ENCODE measurements around the gene ZNF346.

The ZNF346 gene

GRCh38 chr5:177066224-177066623 is 43.7 kb downstream of the ZNF346 start:
- DNase-seq (ENCODE audit: low read depth in 2 of 2) = no peak

- DNase-seq (ENCODE audit: low read depth in 2 of 2) = no peak
Observed at GRCh38 chr5:177067503-177067902, 45.0 kb downstream of the ZNF346 start.

GRCh38 chr5:177070536-177071191 is 48.2 kb downstream of the ZNF346 start:
- no peak for DNase-seq (ENCODE audit: low read depth in 2 of 2)

- peak; percentile 17 to 66 for DNase-seq (ENCODE audit: low read depth in 2 of 2)
Observed at GRCh38 chr5:177071666-177072385, 49.3 kb downstream of the ZNF346 start.

- no peak for DNase-seq (ENCODE audit: low read depth in 2 of 2)
Observed at GRCh38 chr5:177077335-177077734, 54.8 kb downstream of the ZNF346 start.

GRCh38 chr5:177079606-177080005 is 57.1 kb downstream of the ZNF346 start:
- no peak for DNase-seq (ENCODE audit: low read depth in 2 of 2)

- DNase-seq (ENCODE audit: low read depth in 2 of 2) = no peak
Observed at GRCh38 chr5:177080265-177080664, 57.8 kb downstream of the ZNF346 start.

GRCh38 chr5:177081859-177082258 is 59.4 kb downstream of the ZNF346 start:
- DNase-seq (ENCODE audit: low read depth in 2 of 2) = no peak

- DNase-seq (ENCODE audit: low read depth in 2 of 2) = no peak
Observed at GRCh38 chr5:177083357-177083756, 60.9 kb downstream of the ZNF346 start.

- no peak for DNase-seq (ENCODE audit: low read depth in 2 of 2)
Observed at GRCh38 chr5:177084175-177084574, 61.7 kb downstream of the ZNF346 start.

GRCh38 chr5:177085985-177086653 is 63.6 kb downstream of the ZNF346 start:
- no peak for DNase-seq (ENCODE audit: low read depth in 2 of 2)

GRCh38 chr5:177086654-177087397 is 64.3 kb downstream of the ZNF346 start, which contains the start of gene FGFR4:
Gene FGFR4 (plus strand): TSS chr5:177086915. CDS start chr5:177089603, 2,688 bp downstream.
- DNase-seq (ENCODE audit: low read depth in 2 of 2) = peak; percentile 21 to 42

- no peak for DNase-seq (ENCODE audit: low read depth in 2 of 2)
Observed at GRCh38 chr5:177087398-177088005, 65.0 kb downstream of the ZNF346 start.

GRCh38 chr5:177089127-177089526 is 66.6 kb downstream of the ZNF346 start:
- no peak for DNase-seq (ENCODE audit: low read depth in 2 of 2)

- no peak for DNase-seq (ENCODE audit: low read depth in 2 of 2)
Observed at GRCh38 chr5:177089825-177090641, 67.5 kb downstream of the ZNF346 start.

- no peak for DNase-seq (ENCODE audit: low read depth in 2 of 2)
Observed at GRCh38 chr5:177090813-177091212, 68.3 kb downstream of the ZNF346 start.

- no peak for DNase-seq (ENCODE audit: low read depth in 2 of 2)
Observed at GRCh38 chr5:177091232-177091631, 68.7 kb downstream of the ZNF346 start.

- DNase-seq (ENCODE audit: low read depth in 2 of 2) = no peak
Observed at GRCh38 chr5:177092178-177093081, 69.9 kb downstream of the ZNF346 start.

GRCh38 chr5:177093082-177093712 is 70.7 kb downstream of the ZNF346 start:
- DNase-seq (ENCODE audit: low read depth in 2 of 2) = no peak
